Calu3 (cell line): ENCODE data around the gene EDN3. TPM values are rescaled to one million over a fixed set of nuclear protein-coding genes. Genes with fewer than 3 reads are reported as not detected.
"Not testable (repeated sequence)": the region's sequence is repeated elsewhere in the genome, so short reads cannot be mapped to it uniquely, and the experiment has no call there.

Experiments used
- BruUV-seq: library from RNA; stranded (reverse); fragments of 400-500 nt; replicated peaks from 2 replicates; lab custom pipeline; 2021; lab: Mats Ljungman, UMichigan
- CTCF ChIA-PET: fragments of 300-600 bp; sonication (Branson Sonifier 250); formaldehyde crosslinking; loops from one replicate; lab custom pipeline; 2022; ENCODE audit warnings: antibody characterized with exemption; lab: Charles Lee
- DNase-seq: peaks from one replicate; pipeline ENCODE4 v3.0.0; 2022
- H3K27ac Mint-ChIP-seq: one replicate; pipeline ENCODE4 v1.8.0; 2022; ENCODE audit warnings: mixed read lengths; ENCODE audit not compliant: unreplicated experiment
- H3K27me3 Mint-ChIP-seq: one replicate; pipeline ENCODE4 v1.8.0; 2022; ENCODE audit warnings: mixed read lengths; ENCODE audit not compliant: unreplicated experiment
- H3K36me3 Mint-ChIP-seq: one replicate; pipeline ENCODE4 v1.8.0; 2022; ENCODE audit warnings: mild to moderate bottlenecking, moderate library complexity, mixed read lengths; ENCODE audit not compliant: insufficient read depth, unreplicated experiment
- H3K4me1 Mint-ChIP-seq: one replicate; pipeline ENCODE4 v1.8.0; 2022; ENCODE audit warnings: mild to moderate bottlenecking, low read depth, mixed read lengths; ENCODE audit not compliant: unreplicated experiment
- H3K4me3 Mint-ChIP-seq: one replicate; pipeline ENCODE4 v1.8.0; 2022; ENCODE audit warnings: mild to moderate bottlenecking, low read depth, moderate library complexity, mixed read lengths; ENCODE audit not compliant: unreplicated experiment
- H3K9me3 Mint-ChIP-seq: one replicate; pipeline ENCODE4 v1.8.0; 2022; ENCODE audit warnings: low read depth, mixed read lengths; ENCODE audit not compliant: unreplicated experiment
- CTCF ChIP-seq: fragments of 200-600 bp; IDR thresholded peaks from one replicate; pipeline ENCODE4 v1.8.0; 2022; ENCODE audit warnings: antibody characterized with exemption; ENCODE audit not compliant: unreplicated experiment
- intact Hi-C: fragments of 100-400 bp; cut with micrococcal nuclease; formaldehyde crosslinking; loops from one replicate; pipeline ENCODE4 v1.10.0; 2022; ENCODE audit not compliant: unreplicated experiment
- total RNA-seq: library from RNA; stranded (reverse); gene quantifications from 2 replicates; pipeline ENCODE4 v1.2.3, GENCODE V29; 2022

EDN3 gene
- total RNA-seq, 1 experiment from 2014 or later, result not detected

- no TSS peak for BruUV-seq
- CTCF ChIA-PET, result no interaction called here
- Mint-ChIP-seq H3K36me3 (no peaks in the 10 kb centered on the region), H3K27ac (no peak overlapping the region), H3K4me3 (no peak overlapping the region), H3K9me3 (no peaks in the 10 kb centered on the region), H3K27me3 (peaks cover 53% of the 10 kb centered on the region), H3K4me1 (no peaks in the 10 kb centered on the region)
- intact Hi-C loops, result no loop called here
- TF ChIP-seq CTCF, result no peak
- no peak for DNase-seq
These were observed 54.8 kb downstream of the EDN3 start for GRCh38 chr20:59355242-59355641.

GRCh38 chr20:59356662-59357165 is 56.3 kb downstream of the EDN3 start:
- H3K36me3 Mint-ChIP-seq, result no peaks in the 10 kb centered on the region
- no TSS peak for BruUV-seq
- no peaks in the 10 kb centered on the region for H3K4me1 Mint-ChIP-seq
- intact Hi-C loops, result no loop called here
- no peak overlapping the region for H3K27ac Mint-ChIP-seq
- no peak for TF ChIP-seq CTCF
- no peak overlapping the region for H3K4me3 Mint-ChIP-seq
- DNase-seq, result no peak
- no peaks in the 10 kb centered on the region for H3K9me3 Mint-ChIP-seq
- peaks cover 68% of the 10 kb centered on the region for H3K27me3 Mint-ChIP-seq
- CTCF ChIA-PET, result interaction anchor here (0.7 kb wide), 1 partner anchor 8 kb away, joined by 5 read pairs; no protein-coding TSS in a partner anchor

GRCh38 chr20:59358793-59359192 is 58.4 kb downstream of the EDN3 start:
- H3K9me3 Mint-ChIP-seq, DNase-seq, H3K27ac Mint-ChIP-seq, intact Hi-C loops, H3K4me3 Mint-ChIP-seq, H3K4me1 Mint-ChIP-seq, H3K36me3 Mint-ChIP-seq, CTCF ChIA-PET, BruUV-seq: not testable (repeated sequence)
- peaks cover 89% of the 10 kb centered on the region for H3K27me3 Mint-ChIP-seq

GRCh38 chr20:59359906-59360725 is 59.7 kb downstream of the EDN3 start:
- H3K4me1 Mint-ChIP-seq, result no peaks in the 10 kb centered on the region
- H3K27me3 Mint-ChIP-seq, result peaks cover 93% of the 10 kb centered on the region
- H3K27ac Mint-ChIP-seq, result no peak overlapping the region
- H3K4me3 Mint-ChIP-seq, result no peak overlapping the region
- TF ChIP-seq CTCF, result no peak
- H3K36me3 Mint-ChIP-seq, result no peaks in the 10 kb centered on the region
- CTCF ChIA-PET, result no interaction called here
- intact Hi-C loops, result no loop called here
- no peaks in the 10 kb centered on the region for H3K9me3 Mint-ChIP-seq
- DNase-seq, result no peak
- BruUV-seq, result no TSS peak

GRCh38 chr20:59360934-59361333 is 60.5 kb downstream of the EDN3 start:
- Mint-ChIP-seq H3K4me1 (no peaks in the 10 kb centered on the region), H3K4me3 (no peak overlapping the region), H3K36me3 (no peaks in the 10 kb centered on the region), H3K9me3 (no peaks in the 10 kb centered on the region), H3K27ac (no peak overlapping the region), H3K27me3 (peaks cover 86% of the 10 kb centered on the region)
- no TSS peak for BruUV-seq
- intact Hi-C loops, result no loop called here
- CTCF ChIA-PET, result no interaction called here
- no peak for TF ChIP-seq CTCF
- no peak for DNase-seq
